HepG2 (cell line): Measurements from ENCODE around the gene FXYD1. TPM values are rescaled to one million over a fixed set of nuclear protein-coding genes. Genes with fewer than 3 reads are reported as not detected.

Experiments used
- ATAC-seq: fragments of 200-7000 bp; cut with Tn5 transposase; 3 replicates; pipeline ENCODE4 v1.9.1; 2020; ENCODE audit warnings: mild to moderate bottlenecking, moderate library complexity
- BruUV-seq: library from RNA; stranded (reverse); fragments of 400-500 nt; replicated peaks from 2 replicates; lab custom pipeline; 2021; lab: Mats Ljungman, UMichigan
- CTCF ChIA-PET: fragments of 300-600 bp; formaldehyde crosslinking; extraction: SDS; loops from one replicate; lab custom pipeline; 2021; ENCODE audit warnings: low total read pairs, inconsistent platforms, low intra/inter-chr PET ratio; lab: Yijun Ruan, JAX
- POLR2A ChIA-PET: fragments of 350-600 bp; sonication (Branson Sonifier 250); formaldehyde crosslinking; loops from one replicate; lab custom pipeline; 2020; ENCODE audit warnings: antibody characterized with exemption, inconsistent platforms; lab: Yijun Ruan, JAX
- DNase-seq: peaks from one replicate; pipeline ENCODE4 v3.0.0-alpha.2; 2015; ENCODE audit warnings: low spot score
- FAIRE-seq: peaks from 3 replicates; lab custom pipeline; 2011; peaks lifted over from hg19 to GRCh38; lab: Jason Lieb, UNC
- H2AFZ ChIP-seq: one replicate; pipeline ENCODE4 v1.6.1; 2011; ENCODE audit warnings: low read length, inconsistent platforms
- H3K27ac ChIP-seq: fragments of 300-600 bp; 3 replicates; pipeline ENCODE4 v1.8.0; 2011; ENCODE audit warnings: mixed run types, mild to moderate bottlenecking, mixed read lengths, low read length, inconsistent platforms; ENCODE audit not compliant: insufficient read depth; ENCODE audit errors: extremely low read length
- H3K27me3 ChIP-seq, 2 experiments: fragments of 200-600 bp in 1 of 2; 2 replicates in 1 of 2; 3 replicates in 1 of 2; pipeline versions ENCODE4 v1.6.0 to v1.8.0; 2011; ENCODE audit warnings: low read length in 2 of 2, mild to moderate bottlenecking in 2 of 2, moderate library complexity in 2 of 2, inconsistent platforms in 1 of 2; ENCODE audit not compliant: insufficient read depth in 2 of 2, control insufficient read depth in 1 of 2
- H3K36me3 ChIP-seq, 2 experiments: fragments of 200-600 bp in 1 of 2; replicated peaks in 1 of 2; 2 replicates in 1 of 2; 3 replicates in 1 of 2; pipeline versions ENCODE4 v1.5.1 to v1.8.0; 2011; ENCODE audit warnings: low read length in 2 of 2, inconsistent platforms in 1 of 2; ENCODE audit not compliant: insufficient read depth in 2 of 2, control insufficient read depth in 1 of 2
- H3K4me1 ChIP-seq: 2 replicates; pipeline ENCODE4 v1.5.1; 2012; ENCODE audit warnings: low read length, inconsistent platforms; ENCODE audit not compliant: insufficient read depth
- H3K4me2 ChIP-seq: 2 replicates; pipeline ENCODE4 v1.6.0; 2011; ENCODE audit warnings: low read depth, low read length, inconsistent platforms
- H3K4me3 ChIP-seq, 3 experiments: fragments of 200-600 bp in 1 of 3; sonication (generic), shearing (Covaris generic) in 1 of 3; replicated peaks in 1 of 3; 2 replicates each; pipeline ENCODE4 v1.5.1; 2011 to 2016; ENCODE audit warnings: low read length in 3 of 3, inconsistent platforms in 2 of 3, low read depth in 2 of 3, mild to moderate bottlenecking in 2 of 3, control low read depth in 1 of 3, mixed read lengths in 1 of 3; ENCODE audit not compliant: insufficient read depth in 1 of 3
- H3K79me2 ChIP-seq: one replicate; pipeline ENCODE4 v1.6.1; 2011; ENCODE audit warnings: low read length, inconsistent platforms; ENCODE audit not compliant: insufficient read depth
- H3K9ac ChIP-seq: 2 replicates; pipeline ENCODE4 v1.6.0; 2011; ENCODE audit warnings: mild to moderate bottlenecking, low read depth, low read length, inconsistent platforms; ENCODE audit not compliant: insufficient read depth
- H3K9me3 ChIP-seq: 2 replicates; pipeline ENCODE4 v1.5.1; 2012; ENCODE audit warnings: mild to moderate bottlenecking, low read length
- H4K20me1 ChIP-seq: 2 replicates; pipeline ENCODE4 v1.6.0; 2011; ENCODE audit warnings: inconsistent platforms, mild to moderate bottlenecking, low read length, moderate library complexity; ENCODE audit not compliant: insufficient read depth
- HDAC1 ChIP-seq: sonication (generic); formaldehyde crosslinking; IDR thresholded peaks from 2 replicates; pipeline ENCODE4 v1.5.1; 2020; ENCODE audit warnings: mild to moderate bottlenecking, missing genetic modification reagents
- SRF ChIP-seq: IDR thresholded peaks from 2 replicates; pipeline ENCODE4 v1.6.1; 2011; ENCODE audit warnings: mild to moderate bottlenecking, low read depth, low read length, moderate library complexity
- ZFP91 ChIP-seq: sonication (generic); formaldehyde crosslinking; IDR thresholded peaks from 2 replicates; pipeline ENCODE4 v1.9.0; 2022; ENCODE audit warnings: missing genetic modification reagents, mild to moderate bottlenecking, borderline replicate concordance
- ZNF501 ChIP-seq: sonication (generic); formaldehyde crosslinking; IDR thresholded peaks from 2 replicates; pipeline ENCODE4 v1.5.1; 2020; ENCODE audit warnings: mild to moderate bottlenecking, moderate library complexity, missing genetic modification reagents
- ZNF572 ChIP-seq: sonication (generic); formaldehyde crosslinking; IDR thresholded peaks from 2 replicates; pipeline ENCODE4 v1.5.1; 2020; ENCODE audit warnings: mild to moderate bottlenecking, missing genetic modification reagents
- ZNF746 ChIP-seq: sonication (generic); formaldehyde crosslinking; IDR thresholded peaks from 2 replicates; pipeline ENCODE4 v1.8.0; 2022; ENCODE audit warnings: mild to moderate bottlenecking, missing genetic modification reagents
- WGBS: methylation state at CpG from one replicate; pipeline ENCODE4 v1.1.6; 2017; ENCODE audit warnings: low lambda C conversion rate; 5-methylcytosine and 5-hydroxymethylcytosine counted together
- in situ Hi-C: cut with HindIII; loops from 2 replicates; pipeline ENCODE4 v1.10.0; 2017; ENCODE audit warnings: low pct_unique_long_range_greater_than_20kb; ENCODE audit not compliant: extremely low pct_ligation_motif_present
- intact Hi-C: fragments of 100-400 bp; cut with micrococcal nuclease; formaldehyde crosslinking; loops from one replicate; pipeline ENCODE4 v1.10.0; 2022; ENCODE audit not compliant: unreplicated experiment
- polyA plus RNA-seq, 8 experiments: library from polyadenylated mRNA; depleted of rRNA in 3 of 8; stranded (reverse) in 7 of 8; unstranded in 1 of 8; fragments of >200 nt; fragmentation: Illumina TruSeq in 4 of 8; extraction: Trizol in 4 of 8; gene quantifications; 2 replicates each; pipeline versions ENCODE4 v1.2.1 to v1.2.3, GENCODE V29; 2011 to 2016; ENCODE audit warnings: low read depth in 4 of 8, missing spikeins in 1 of 8, mixed read lengths in 1 of 8; ENCODE audit not compliant: insufficient read depth in 1 of 8
- total RNA-seq, 5 experiments: library from RNA; depleted of rRNA; stranded (reverse); fragments of >200 nt; fragmentation: Illumina TruSeq; extraction: Trizol; gene quantifications; 2 replicates each; pipeline ENCODE4 v1.2.3, GENCODE V29; 2016; ENCODE audit warnings: low read depth in 1 of 5

FXYD1 gene
- total and polyA plus RNA-seq, 2 of the 13 experiments (the other 11 are each of a cell fraction or from before 2014, with no cell fraction given): 31.2 TPM; not detected in 1

- ATAC-seq (no peak), DNase-seq (no peak), FAIRE-seq (no peak)
- Histone ChIP-seq H3K9ac (no peak overlapping the region), H3K9me3 (no peaks in the 10 kb centered on the region), H2AFZ (no peak overlapping the region), H3K4me3 (peak overlapping the region in 2 of 3 experiments; percentile 26 to 49; a peak in 1 of 6 replicates), H3K36me3 (no peaks in the 10 kb centered on the region), H3K4me1 (peaks cover 96% of the 10 kb centered on the region), H3K27ac (no peak overlapping the region), H4K20me1 (no peaks in the 10 kb centered on the region), H3K4me2 (peak overlapping the region; percentile 72; the same call in 1 of the 2 replicates), H3K79me2 (no peaks in the 10 kb centered on the region), H3K27me3 (0 out of 5 replicates have a peak, but pooled peaks cover 0 to 6% of the 10 kb centered on the region in 2 experiments)
- POLR2A ChIA-PET: no interaction called here
- no TSS peak for BruUV-seq
- intact Hi-C loops (no loop called here), in situ Hi-C loops (no loop called here)
- CTCF ChIA-PET: no interaction called here
- 44% methylated on average over 9 of the region's 13 CpGs for WGBS
- TF ChIP-seq ZNF572: 0 out of 2 replicates have a peak, but pooled peaks have one; percentile 62
- TF ChIP-seq HDAC1: no peak
- TF ChIP-seq ZFP91 (CRISPR knock-in tag): peak; percentile 45; the same call in 1 of the 2 replicates
- TF ChIP-seq SRF: no peak
- peak; percentile 24; the same call in 1 of the 2 replicates for TF ChIP-seq ZNF501
- TF ChIP-seq ZNF746 (CRISPR knock-in tag): no peak
These were observed 22.4 kb upstream of the FXYD1 start for GRCh38 chr19:35116072-35116801.
